GM21825 (cell line): ENCODE data around the gene INTS6.

Experiments used
- ATAC-seq: cut with Tn5 transposase; IDR thresholded peaks from one replicate; pipeline ENCODE4 v1.9.1; 2021; ENCODE audit warnings: mild to moderate bottlenecking, moderate library complexity; ENCODE audit not compliant: unreplicated experiment

The INTS6 gene

GRCh38 chr13:51322826-51323225 is 130.0 kb downstream of the INTS6 start:
- ATAC-seq: no peak

- no peak for ATAC-seq
Measured at GRCh38 chr13:51321836-51322235, 131.0 kb downstream of the INTS6 start.

- no peak for ATAC-seq
Measured at GRCh38 chr13:51318876-51319275, 134.0 kb downstream of the INTS6 start.

- ATAC-seq: no peak
Measured at GRCh38 chr13:51318015-51318414, 134.8 kb downstream of the INTS6 start.

- no peak for ATAC-seq
Measured at GRCh38 chr13:51317262-51317661, 135.6 kb downstream of the INTS6 start.

GRCh38 chr13:51313619-51314018 is 139.2 kb downstream of the INTS6 start:
- no peak for ATAC-seq

GRCh38 chr13:51311957-51312520 is 140.8 kb downstream of the INTS6 start:
- ATAC-seq: no peak
